Heart right ventricle (tissue), 16 donors: Measurements from ENCODE around the gene PIK3C2G. TPM values are rescaled to one million over a fixed set of nuclear protein-coding genes. Genes with fewer than 3 reads are reported as not detected.

Experiments used
- ATAC-seq, 8 donors: fragments of 200-7000 bp; cut with Tn5 transposase; one replicate each; pipeline ENCODE4 v1.9.1; 2020; ENCODE audit warnings: mild to moderate bottlenecking in 8 of 8, moderate library complexity in 8 of 8, moderate number of reproducible peaks in 1 of 8
- DNase-seq, 2 donors: peaks; one replicate each; pipeline ENCODE4 v3.0.0-alpha.2; 2020
- H3K27ac ChIP-seq, 10 donors: fragments of 200-600 bp; sonication (generic) in 2 of 10; one replicate each; pipeline versions ENCODE4 v1.5.0 to v1.8.0; 2020 to 2022; ENCODE audit warnings: mild to moderate bottlenecking in 3 of 10
- H3K27me3 ChIP-seq, 7 donors: fragments of 200-600 bp; one replicate each; pipeline ENCODE4 v1.8.0; 2021 to 2022; ENCODE audit warnings: mild to moderate bottlenecking in 2 of 7
- H3K36me3 ChIP-seq, 9 donors: fragments of 200-600 bp; sonication (generic) in 1 of 9; one replicate each; pipeline versions ENCODE4 v1.5.0 to v1.8.0; 2020 to 2022; ENCODE audit warnings: mild to moderate bottlenecking in 2 of 9
- H3K4me1 ChIP-seq, 9 donors: fragments of 200-600 bp; sonication (generic) in 1 of 9; one replicate each; pipeline versions ENCODE4 v1.5.0 to v1.8.0; 2020 to 2022; ENCODE audit warnings: mild to moderate bottlenecking in 4 of 9
- H3K4me3 ChIP-seq, 10 donors: fragments of 200-600 bp; sonication (generic) in 2 of 10; one replicate each; pipeline versions ENCODE4 v1.5.0 to v1.8.0; 2020 to 2022; ENCODE audit warnings: mild to moderate bottlenecking in 7 of 10, moderate library complexity in 2 of 10
- H3K9me3 ChIP-seq, 11 donors: fragments of 200-600 bp in 10 of 11; sonication (generic) in 2 of 11; one replicate each; pipeline versions ENCODE4 v1.5.0 to v1.8.0; 2013 to 2022; ENCODE audit warnings: mild to moderate bottlenecking in 2 of 11, control low read depth in 1 of 11, moderate library complexity in 1 of 11
- CTCF ChIP-seq, 9 donors: fragments of 200-600 bp; sonication (generic) in 2 of 9; IDR thresholded peaks; one replicate each; pipeline versions ENCODE4 v1.5.0 to v1.8.0; 2021 to 2022; ENCODE audit warnings: antibody characterized with exemption in 9 of 9, mild to moderate bottlenecking in 5 of 9, moderate library complexity in 1 of 9
- WGBS, 2 donors: extraction: QIAGEN DNeasy Blood & Tissue Kit; methylation state at CpG; one replicate each; pipeline ENCODE4 v1.1.7; 2013; ENCODE audit warnings: inconsistent platforms in 1 of 2; 5-methylcytosine and 5-hydroxymethylcytosine counted together
- intact Hi-C, 10 donors: fragments of 100-400 bp; cut with DNase I; formaldehyde crosslinking; loops; one replicate each; pipeline versions ENCODE4 v1.11.1 to v1.14.2; 2022
- polyA plus RNA-seq, 2 donors: library from polyadenylated mRNA; stranded (reverse); fragments of 200-250 nt; gene quantifications; one replicate each; pipeline ENCODE4 v1.2.3, GENCODE V29; 2013
- total RNA-seq, 10 donors: library from RNA; stranded (reverse); fragmentation: NEBNext Ultra II Directional in 3 of 10; extraction: Animal tissue kit (Norgen Biotek cat#: 25700) in 3 of 10; gene quantifications; one replicate each; pipeline versions ENCODE4 v1.2.1 to v1.2.4, GENCODE V29; 2021 to 2023
- donor health status: Arrhythmogenic right ventricular cardiomyopathy.
- donor health status: ischemic (EF 13 %, LVEDD 7.1; RV severe dilation, severe dysfunction).
- donor health status: healthy with polysubstance abuse.
- donor health status: DM: no; HTN: yes; CAD: no.
- donor health status: DM: no; HTN: no; CAD: no.
- donor health status: ischemic (EF 25% LVEDD 6.9; RV normal size, moderate dysfunction).
- donor health status: ischemic (EF 25% LVEDD 5.7; RV mildly dilated, moderate dysfunction).
- donor health status: healthy.
- donor health status: DM: yes; HTN: yes; CAD: no.
- donor health status: Ischemic cardiomyopathy.
- donor health status: ischemic (EF 35%, LVEDD 5.7; RV mildly dilated, moderate dysfunction).
- donor health status: nonischemic (EF 11% LVEDD 7.7; RV severe dilation, severe dysfunction).
- donor health status: DM: yes; HTN: yes; CAD: no.
- donor health status: PGD.
- donor health status: ischemic (EF 29% LVEDD 5.4; RV normal size, mild dysfunction).
- donor health status: nonischemic (EF 23%, LVEDD 6.1; RV moderate dilation, normal function).

The PIK3C2G gene
- total and polyA plus RNA-seq, 12 donors, result not detected

- TF ChIP-seq CTCF (IDR thresholded peaks at IDR 0.05), result no peak
- WGBS, 2 donors, result 89 to 90% methylated on average over 1 of the region's 1 CpG
- ATAC-seq, result no peak
- H3K27me3 ChIP-seq, result no peaks in the 10 kb centered on the region
- H3K27ac ChIP-seq, result no peak overlapping the region
- H3K36me3 ChIP-seq, result no peaks in the 10 kb centered on the region
- no peak overlapping the region for H3K4me3 ChIP-seq
- DNase-seq, result no peak
- H3K4me1 ChIP-seq, result peaks cover 0 to 5% (median 0%) of the 10 kb centered on the region in 9 donors
- intact Hi-C loops, result no loop called here
- H3K9me3 ChIP-seq, result no peaks in the 10 kb centered on the region
Observed at GRCh38 chr12:18339633-18340032, 78.3 kb downstream of the PIK3C2G start.

DNA sequence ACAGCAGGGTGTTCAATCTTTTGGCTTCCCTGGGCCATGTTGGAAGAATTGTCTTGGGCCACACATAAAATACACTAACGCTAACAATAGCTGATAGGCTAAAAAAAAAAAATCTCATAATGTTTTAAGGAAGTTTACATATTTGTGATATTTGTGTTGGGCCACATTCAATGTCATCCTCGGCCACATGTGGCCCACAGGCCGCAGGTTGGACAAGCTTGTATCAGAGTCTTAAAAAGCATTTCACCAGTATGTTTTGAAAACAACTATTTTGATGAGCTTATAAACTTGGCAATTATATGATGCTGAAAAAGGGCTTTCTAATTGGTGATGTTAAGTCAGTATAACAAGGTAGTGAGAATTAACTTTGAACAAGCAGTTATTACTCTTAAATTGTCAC lies 78.9 kb downstream of the PIK3C2G start:
- H3K9me3 ChIP-seq, result no peaks in the 10 kb centered on the region
- intact Hi-C loops, result no loop called here
- TF ChIP-seq CTCF (IDR thresholded peaks at IDR 0.05), result no peak
- peaks cover 0 to 10% (median 0%) of the 10 kb centered on the region in 9 donors for H3K4me1 ChIP-seq
- H3K27me3 ChIP-seq, result no peaks in the 10 kb centered on the region
- no peak for DNase-seq
- 79 to 80% methylated on average over 3 of the region's 3 CpGs for WGBS, 2 donors
- H3K27ac ChIP-seq, result no peak overlapping the region
- ATAC-seq, result no peak
- H3K36me3 ChIP-seq, result no peaks in the 10 kb centered on the region
- no peak overlapping the region for H3K4me3 ChIP-seq

DNA sequence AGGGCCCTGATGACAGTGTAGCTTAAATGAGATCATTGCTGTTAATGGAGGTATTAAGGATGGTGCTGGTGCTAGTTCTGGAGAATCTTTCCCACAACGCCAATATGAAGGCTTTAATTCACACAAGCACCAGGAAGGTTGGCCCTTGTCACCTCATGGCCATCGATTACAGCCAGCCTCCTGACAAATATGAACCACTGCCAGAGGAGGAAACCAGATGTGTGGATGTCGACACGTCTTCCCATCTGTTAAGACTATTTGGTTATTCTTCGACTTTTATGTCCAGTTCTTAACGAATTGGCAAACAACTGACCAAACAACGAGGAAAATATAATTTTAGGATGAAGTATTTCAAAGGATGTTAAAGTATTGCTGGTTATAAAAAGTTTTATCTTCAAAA lies 79.5 kb downstream of the PIK3C2G start:
- H3K4me1 ChIP-seq, result peaks cover 0 to 16% (median 5%) of the 10 kb centered on the region in 9 donors
- no peak overlapping the region for H3K27ac ChIP-seq
- DNase-seq (no peak), ATAC-seq (no peak)
- no peak overlapping the region for H3K4me3 ChIP-seq
- TF ChIP-seq CTCF (IDR thresholded peaks at IDR 0.05), result no peak
- WGBS, 2 donors, result 58 to 65% methylated on average over 7 of the region's 7 CpGs
- H3K9me3 ChIP-seq, result no peaks in the 10 kb centered on the region
- no peaks in the 10 kb centered on the region for H3K27me3 ChIP-seq
- no peaks in the 10 kb centered on the region for H3K36me3 ChIP-seq
- intact Hi-C loops, result no loop called here

- Histone ChIP-seq H3K4me1 (peaks cover 0 to 18% (median 5%) of the 10 kb centered on the region in 9 donors), H3K4me3 (no peak overlapping the region), H3K9me3 (no peaks in the 10 kb centered on the region), H3K27ac (no peak overlapping the region), H3K27me3 (no peaks in the 10 kb centered on the region), H3K36me3 (no peaks in the 10 kb centered on the region)
- intact Hi-C loops, result no loop called here
- no peak for DNase-seq
- no peak for TF ChIP-seq CTCF (IDR thresholded peaks at IDR 0.05)
- no peak for ATAC-seq
- WGBS, 2 donors, result 90 to 91% methylated on average over 4 of the region's 4 CpGs
Observed at GRCh38 chr12:18343708-18344107, 82.4 kb downstream of the PIK3C2G start.
